Measurements from ENCODE around the gene CLCN3.

Gene CLCN3

DNA sequence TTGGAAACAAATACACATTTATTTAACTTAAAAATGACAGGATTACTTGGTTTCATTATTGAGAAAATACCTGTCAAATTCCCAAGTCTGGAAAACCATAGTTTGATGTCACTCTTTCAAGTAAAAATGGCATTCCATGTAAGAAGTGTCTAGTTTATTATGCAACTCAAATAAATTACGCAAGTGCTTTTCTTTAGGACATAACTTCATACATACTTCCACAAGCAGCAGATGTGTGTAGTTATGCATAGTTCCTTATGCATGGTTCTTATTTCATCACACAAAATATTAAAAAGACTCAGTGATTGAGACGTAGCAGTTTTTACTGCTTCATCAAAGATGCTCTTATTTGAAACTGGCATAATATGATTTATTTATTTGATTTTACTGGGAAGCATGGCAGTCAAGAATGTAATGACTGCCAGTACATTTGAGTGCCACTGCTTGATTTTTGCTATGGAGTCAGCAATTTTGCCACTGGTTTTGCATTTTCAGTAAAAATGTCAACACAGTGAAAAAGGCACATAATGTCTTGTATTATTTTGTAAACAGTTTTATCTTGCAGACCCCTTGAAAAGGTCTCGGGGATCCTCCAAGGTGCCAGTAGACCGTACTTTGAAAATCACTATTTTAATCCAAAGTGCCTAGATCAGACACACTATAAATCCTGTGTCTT, 62.1 kb downstream of the CLCN3 start:
- no peak for DNase-seq (ENCODE audit: extremely low read depth, insufficient read length)
- no peak overlapping the region for H3K4me3 ChIP-seq (replicated peaks; ENCODE audit: low read depth, low read length)
- peaks cover 3% of the 10 kb centered on the region; the same call in 1 of the 2 replicates for H3K36me3 ChIP-seq (ENCODE audit: control insufficient read depth, insufficient read depth, low read length)
- no peaks in the 10 kb centered on the region for H3K27me3 ChIP-seq (replicated peaks; ENCODE audit: control insufficient read depth, insufficient read depth, low read length)
- TF ChIP-seq, protein P1, sequence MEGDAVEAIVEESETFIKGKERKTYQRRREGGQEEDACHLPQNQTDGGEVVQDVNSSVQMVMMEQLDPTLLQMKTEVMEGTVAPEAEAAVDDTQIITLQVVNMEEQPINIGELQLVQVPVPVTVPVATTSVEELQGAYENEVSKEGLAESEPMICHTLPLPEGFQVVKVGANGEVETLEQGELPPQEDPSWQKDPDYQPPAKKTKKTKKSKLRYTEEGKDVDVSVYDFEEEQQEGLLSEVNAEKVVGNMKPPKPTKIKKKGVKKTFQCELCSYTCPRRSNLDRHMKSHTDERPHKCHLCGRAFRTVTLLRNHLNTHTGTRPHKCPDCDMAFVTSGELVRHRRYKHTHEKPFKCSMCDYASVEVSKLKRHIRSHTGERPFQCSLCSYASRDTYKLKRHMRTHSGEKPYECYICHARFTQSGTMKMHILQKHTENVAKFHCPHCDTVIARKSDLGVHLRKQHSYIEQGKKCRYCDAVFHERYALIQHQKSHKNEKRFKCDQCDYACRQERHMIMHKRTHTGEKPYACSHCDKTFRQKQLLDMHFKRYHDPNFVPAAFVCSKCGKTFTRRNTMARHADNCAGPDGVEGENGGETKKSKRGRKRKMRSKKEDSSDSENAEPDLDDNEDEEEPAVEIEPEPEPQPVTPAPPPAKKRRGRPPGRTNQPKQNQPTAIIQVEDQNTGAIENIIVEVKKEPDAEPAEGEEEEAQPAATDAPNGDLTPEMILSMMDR (IDR thresholded peaks at IDR 0.05; ENCODE audit: insufficient read depth, low read length, poor library complexity, severe bottlenecking), result no peak

DNA sequence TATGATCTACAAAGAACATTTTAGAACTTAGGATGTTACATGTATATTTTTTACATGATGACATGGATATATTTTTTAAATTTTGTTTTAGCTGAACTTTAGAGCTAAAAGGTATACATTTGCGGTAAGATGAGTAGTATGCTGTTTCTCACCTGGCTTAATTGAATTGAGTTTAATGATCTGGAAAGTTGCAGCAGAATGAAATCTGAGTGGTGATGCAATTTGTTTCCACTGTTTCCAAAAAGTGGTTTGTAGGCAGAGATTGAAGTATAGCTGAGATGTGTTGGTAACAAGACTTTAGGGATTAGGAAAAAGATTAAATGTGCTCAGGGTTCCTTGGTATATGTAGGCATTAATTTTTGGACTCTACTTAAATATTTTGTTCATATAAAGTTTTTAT, 69.3 kb downstream of the CLCN3 start:
- TF ChIP-seq, protein P1 (IDR thresholded peaks at IDR 0.05; ENCODE audit: insufficient read depth, low read length, poor library complexity, severe bottlenecking), result no peak
- Histone ChIP-seq H3K36me3 (ENCODE audit: control insufficient read depth, insufficient read depth, low read length) (peaks cover 2% of the 10 kb centered on the region; the same call in 1 of the 2 replicates), H3K4me3 (replicated peaks; ENCODE audit: low read depth, low read length) (no peak overlapping the region), H3K27me3 (replicated peaks; ENCODE audit: control insufficient read depth, insufficient read depth, low read length) (no peaks in the 10 kb centered on the region)
- DNase-seq (ENCODE audit: extremely low read depth, insufficient read length), result no peak

DNA sequence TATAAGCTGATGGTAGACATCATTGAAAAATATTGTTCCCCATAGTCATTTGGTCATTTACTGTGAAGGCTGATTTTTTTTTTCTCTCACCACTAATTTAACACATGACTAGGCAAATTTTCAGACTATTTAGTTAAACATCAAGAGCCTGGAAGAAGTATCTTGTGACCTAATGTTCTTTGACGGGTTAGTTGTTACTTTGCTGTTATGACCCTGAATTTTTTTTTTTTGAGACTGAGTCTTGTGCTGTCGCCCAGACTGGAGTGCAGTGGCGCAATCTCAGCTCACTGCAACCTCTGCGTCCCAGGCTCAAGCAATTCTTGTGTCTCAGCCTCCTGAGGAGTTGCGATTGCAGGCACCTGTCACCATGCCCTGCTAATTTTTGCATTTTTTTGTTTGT, 70.4 kb downstream of the CLCN3 start:
- TF ChIP-seq, protein P1 (IDR thresholded peaks at IDR 0.05; ENCODE audit: insufficient read depth, low read length, poor library complexity, severe bottlenecking), result no peak
- no peak for DNase-seq (ENCODE audit: extremely low read depth, insufficient read length)
- H3K36me3 ChIP-seq (ENCODE audit: control insufficient read depth, insufficient read depth, low read length), result peaks cover 2% of the 10 kb centered on the region; the same call in 1 of the 2 replicates
- no peak overlapping the region for H3K4me3 ChIP-seq (replicated peaks; ENCODE audit: low read depth, low read length)
- H3K27me3 ChIP-seq (replicated peaks; ENCODE audit: control insufficient read depth, insufficient read depth, low read length), result no peaks in the 10 kb centered on the region

DNA sequence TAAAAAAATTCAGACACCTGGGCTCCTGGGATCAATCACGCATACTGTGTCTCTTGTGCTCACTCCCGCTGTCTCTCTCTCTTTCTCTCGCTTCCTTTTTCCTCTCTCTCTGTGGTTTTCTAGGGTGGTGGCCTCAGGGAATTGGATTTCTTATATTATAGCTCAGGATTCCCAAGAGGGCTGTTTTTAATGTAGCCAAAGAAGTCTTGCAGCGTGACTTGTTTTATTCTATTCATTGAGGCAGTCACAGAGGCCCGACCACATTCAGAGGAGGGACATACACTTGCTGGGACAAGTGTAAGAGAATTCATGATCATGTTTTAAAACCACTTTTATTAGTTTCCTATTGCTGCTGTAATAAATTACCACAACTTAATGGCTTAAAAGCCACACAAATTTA, 78.0 kb downstream of the CLCN3 start:
- Histone ChIP-seq H3K36me3 (ENCODE audit: control insufficient read depth, insufficient read depth, low read length) (peaks cover 2% of the 10 kb centered on the region), H3K4me3 (replicated peaks; ENCODE audit: low read depth, low read length) (no peak overlapping the region), H3K27me3 (replicated peaks; ENCODE audit: control insufficient read depth, insufficient read depth, low read length) (no peaks in the 10 kb centered on the region)
- TF ChIP-seq, protein P1 (IDR thresholded peaks at IDR 0.05; ENCODE audit: insufficient read depth, low read length, poor library complexity, severe bottlenecking), result no peak
- no peak for DNase-seq (ENCODE audit: extremely low read depth, insufficient read length)

DNA sequence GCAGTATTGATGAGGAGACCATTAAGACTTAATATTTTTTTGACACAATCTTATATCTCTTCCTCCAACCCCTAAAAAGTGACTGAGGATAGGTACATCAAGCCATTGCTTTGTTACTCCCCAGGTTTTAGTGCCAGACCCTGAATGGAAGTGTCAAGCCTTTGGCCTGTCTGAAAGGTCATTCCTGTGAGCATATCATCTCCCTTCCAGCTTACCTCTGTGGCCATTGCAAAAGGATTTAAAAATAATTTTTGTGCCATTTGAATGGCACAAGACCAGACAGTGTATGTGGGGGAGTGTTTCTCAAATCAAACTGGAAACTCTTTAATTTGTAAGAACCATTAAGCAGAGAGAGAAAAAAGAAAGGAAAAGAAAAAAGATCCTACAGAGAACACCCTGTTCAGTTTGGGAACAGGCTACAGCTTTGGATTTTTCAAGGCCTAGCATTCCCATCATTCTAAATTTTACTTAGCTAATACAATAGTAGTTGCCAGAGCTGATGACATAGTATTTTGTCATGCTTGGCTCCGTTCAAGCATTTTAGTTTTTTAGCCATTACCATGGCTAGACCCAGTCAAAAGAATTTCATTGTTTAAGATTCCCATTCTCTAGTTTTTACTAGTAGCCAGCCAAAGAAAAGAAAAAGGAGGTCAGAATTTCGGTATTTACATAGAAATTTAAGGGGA, 87.7 kb downstream of the CLCN3 start:
- no peak for DNase-seq (ENCODE audit: extremely low read depth, insufficient read length)
- TF ChIP-seq, protein P1 (IDR thresholded peaks at IDR 0.05; ENCODE audit: insufficient read depth, low read length, poor library complexity, severe bottlenecking), result no peak
- Histone ChIP-seq H3K4me3 (replicated peaks; ENCODE audit: low read depth, low read length) (no peak overlapping the region), H3K36me3 (ENCODE audit: control insufficient read depth, insufficient read depth, low read length) (peaks cover 1% of the 10 kb centered on the region), H3K27me3 (replicated peaks; ENCODE audit: control insufficient read depth, insufficient read depth, low read length) (no peaks in the 10 kb centered on the region)
